Neural progenitor cell (in vitro differentiated cells): ENCODE data around the gene PPARA. TPM values are rescaled to one million over a fixed set of nuclear protein-coding genes. Genes with fewer than 3 reads are reported as not detected.

Source experiments
- DNase-seq: peaks from one replicate; pipeline ENCODE4 v3.0.0-alpha.2; 2016; ENCODE audit warnings: low spot score
- H2AFZ ChIP-seq: fragments of 200-600 bp; sonication (generic); replicated peaks from 2 replicates; pipeline ENCODE4 v1.6.1; 2016; ENCODE audit warnings: antibody characterized with exemption
- H3F3A ChIP-seq: fragments of 200-600 bp; sonication (generic); 2 replicates; pipeline ENCODE4 v1.6.1; 2016; ENCODE audit warnings: antibody characterized with exemption, low read depth
- H3K27ac ChIP-seq: fragments of 200-600 bp; sonication (generic); 2 replicates; pipeline ENCODE4 v1.5.1; 2016; ENCODE audit warnings: mild to moderate bottlenecking
- H3K27me3 ChIP-seq: fragments of 200-600 bp; sonication (generic); 2 replicates; pipeline ENCODE4 v1.6.1; 2016; ENCODE audit warnings: mild to moderate bottlenecking, moderate library complexity
- H3K36me3 ChIP-seq: fragments of 200-600 bp; sonication (generic); 2 replicates; pipeline ENCODE4 v1.5.1; 2016
- H3K4me1 ChIP-seq: fragments of 200-600 bp; sonication (generic); 2 replicates; pipeline ENCODE4 v1.6.1; 2016; ENCODE audit warnings: mixed run types
- H3K4me2 ChIP-seq: fragments of 200-600 bp; sonication (generic); 2 replicates; pipeline ENCODE4 v1.6.1; 2016
- H3K4me3 ChIP-seq: fragments of 200-600 bp; sonication (generic); 2 replicates; pipeline ENCODE4 v1.5.1; 2016
- H3K79me2 ChIP-seq: fragments of 200-600 bp; sonication (generic); 2 replicates; pipeline ENCODE4 v1.6.1; 2016; ENCODE audit warnings: low read depth
- H3K9ac ChIP-seq: fragments of 200-600 bp; sonication (generic); 2 replicates; pipeline ENCODE4 v1.6.1; 2016
- H3K9me3 ChIP-seq: fragments of 200-600 bp; sonication (generic); 2 replicates; pipeline ENCODE4 v1.5.1; 2016; ENCODE audit warnings: low read depth
- H4K20me1 ChIP-seq: fragments of 200-600 bp; sonication (generic); 2 replicates; pipeline ENCODE4 v1.6.1; 2016; ENCODE audit warnings: low read depth
- H3K27ac Mint-ChIP-seq: 3 replicates; pipeline ENCODE4 v1.8.0; 2021; ENCODE audit warnings: mixed read lengths
- H3K27me3 Mint-ChIP-seq: 2 replicates; pipeline ENCODE4 v1.8.0; 2022; ENCODE audit warnings: low read depth, mild to moderate bottlenecking, inconsistent platforms, moderate library complexity, mixed read lengths; ENCODE audit not compliant: insufficient read depth
- H3K36me3 Mint-ChIP-seq: 3 replicates; pipeline ENCODE4 v1.8.0; 2021; ENCODE audit warnings: mixed read lengths
- H3K4me1 Mint-ChIP-seq: 3 replicates; pipeline ENCODE4 v1.8.0; 2021; ENCODE audit warnings: mixed read lengths
- H3K4me3 Mint-ChIP-seq: 3 replicates; pipeline ENCODE4 v1.8.0; 2021; ENCODE audit warnings: mild to moderate bottlenecking, moderate library complexity, mixed read lengths
- H3K9me3 Mint-ChIP-seq: 3 replicates; pipeline ENCODE4 v1.8.0; 2020; ENCODE audit warnings: mixed read lengths
- EZH2 ChIP-seq: fragments of 200-600 bp; sonication (generic); IDR thresholded peaks from 2 replicates; pipeline ENCODE4 v1.6.1; 2017; ENCODE audit warnings: antibody characterized with exemption, mild to moderate bottlenecking, moderate library complexity
- EZH2phosphoT487 ChIP-seq: fragments of 200-600 bp; sonication (generic); IDR thresholded peaks from 2 replicates; pipeline ENCODE4 v1.6.1; 2017; ENCODE audit warnings: antibody characterized with exemption
- total RNA-seq: library from RNA; depleted of rRNA; stranded (reverse); fragments of >200 nt; gene quantifications from 2 replicates; pipeline ENCODE4 v1.2.3, GENCODE V29; 2015; ENCODE audit warnings: low replicate concordance
- TF ChIP-seq, protein P1 (sequence below): fragments of 200-600 bp; sonication (generic); IDR thresholded peaks from 2 replicates; pipeline ENCODE4 v1.5.1; 2017; ENCODE audit warnings: antibody characterized with exemption, mild to moderate bottlenecking

PPARA gene
- total RNA-seq, 1 donor from 2014 or later: 5.2 TPM

DNA sequence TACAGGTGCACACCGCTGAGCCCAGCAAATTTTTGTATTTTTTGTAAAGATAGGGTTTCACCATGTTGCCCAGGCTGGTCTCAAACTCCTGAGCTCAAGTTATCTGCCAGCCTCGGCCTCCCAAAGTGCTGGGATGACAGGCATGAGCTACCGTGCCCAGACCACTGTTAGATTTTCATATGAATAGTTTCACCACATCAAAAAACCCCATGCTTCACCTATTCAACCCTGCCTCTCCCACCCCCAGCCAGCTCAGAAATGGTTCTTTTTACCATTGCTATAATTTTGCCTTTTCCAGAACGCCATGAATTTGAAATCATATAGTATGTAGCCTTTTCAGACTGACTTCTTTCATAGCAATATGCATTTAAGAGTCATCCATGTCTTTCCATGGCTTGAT is 61.9 kb downstream of the PPARA start:
- Histone ChIP-seq H3K36me3 (no peaks in the 10 kb centered on the region), H3K4me1 (no peaks in the 10 kb centered on the region), H4K20me1 (no peaks in the 10 kb centered on the region), H2AFZ (no peak overlapping the region), H3K79me2 (no peaks in the 10 kb centered on the region), H3F3A (no peaks in the 10 kb centered on the region), H3K9me3 (peaks cover 6% of the 10 kb centered on the region), H3K9ac (no peak overlapping the region), H3K4me2 (no peak overlapping the region), H3K27ac (no peak overlapping the region), H3K27me3 (no peaks in the 10 kb centered on the region), H3K4me3 (no peak overlapping the region)
- Mint-ChIP-seq H3K27me3 (peaks cover 2% of the 10 kb centered on the region), H3K4me3 (no peak overlapping the region), H3K4me1 (peaks cover 2% of the 10 kb centered on the region), H3K9me3 (peaks cover 28% of the 10 kb centered on the region), H3K36me3 (peaks cover 29% of the 10 kb centered on the region), H3K27ac (no peak overlapping the region)
- no peak for TF ChIP-seq EZH2phosphoT487
- no peak for DNase-seq

DNA sequence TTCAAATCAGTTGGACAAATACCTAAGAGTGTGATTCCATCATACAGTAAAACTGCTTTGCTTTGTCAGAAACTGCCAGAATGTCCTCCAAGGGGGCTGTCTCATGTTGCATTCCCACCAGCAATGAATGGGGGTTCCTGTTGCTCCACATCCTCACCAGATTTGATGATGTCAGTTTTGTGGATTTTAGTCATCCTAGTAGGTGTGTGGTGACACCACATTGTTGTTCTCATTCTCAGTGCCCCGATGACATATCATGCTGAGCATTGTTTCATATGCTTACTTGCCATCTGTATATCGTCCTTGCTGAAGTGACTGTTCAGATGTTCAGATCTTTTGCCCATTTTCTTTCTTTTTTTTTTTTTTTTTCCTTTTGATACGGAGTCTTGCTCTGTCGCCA is 62.7 kb downstream of the PPARA start:
- Histone ChIP-seq H3K9ac (no peak overlapping the region), H3K9me3 (peaks cover 6% of the 10 kb centered on the region), H3K27ac (no peak overlapping the region), H3K4me3 (no peak overlapping the region), H3K79me2 (no peaks in the 10 kb centered on the region), H3K27me3 (no peaks in the 10 kb centered on the region), H3K36me3 (no peaks in the 10 kb centered on the region), H4K20me1 (no peaks in the 10 kb centered on the region), H3K4me2 (no peak overlapping the region), H3K4me1 (no peaks in the 10 kb centered on the region), H3F3A (no peaks in the 10 kb centered on the region), H2AFZ (no peak overlapping the region)
- Mint-ChIP-seq H3K27me3 (peaks cover 2% of the 10 kb centered on the region), H3K36me3 (peaks cover 30% of the 10 kb centered on the region), H3K4me3 (no peak overlapping the region), H3K9me3 (peaks cover 28% of the 10 kb centered on the region), H3K27ac (no peak overlapping the region), H3K4me1 (peaks cover 2% of the 10 kb centered on the region)
- DNase-seq: no peak
- TF ChIP-seq, protein P1, sequence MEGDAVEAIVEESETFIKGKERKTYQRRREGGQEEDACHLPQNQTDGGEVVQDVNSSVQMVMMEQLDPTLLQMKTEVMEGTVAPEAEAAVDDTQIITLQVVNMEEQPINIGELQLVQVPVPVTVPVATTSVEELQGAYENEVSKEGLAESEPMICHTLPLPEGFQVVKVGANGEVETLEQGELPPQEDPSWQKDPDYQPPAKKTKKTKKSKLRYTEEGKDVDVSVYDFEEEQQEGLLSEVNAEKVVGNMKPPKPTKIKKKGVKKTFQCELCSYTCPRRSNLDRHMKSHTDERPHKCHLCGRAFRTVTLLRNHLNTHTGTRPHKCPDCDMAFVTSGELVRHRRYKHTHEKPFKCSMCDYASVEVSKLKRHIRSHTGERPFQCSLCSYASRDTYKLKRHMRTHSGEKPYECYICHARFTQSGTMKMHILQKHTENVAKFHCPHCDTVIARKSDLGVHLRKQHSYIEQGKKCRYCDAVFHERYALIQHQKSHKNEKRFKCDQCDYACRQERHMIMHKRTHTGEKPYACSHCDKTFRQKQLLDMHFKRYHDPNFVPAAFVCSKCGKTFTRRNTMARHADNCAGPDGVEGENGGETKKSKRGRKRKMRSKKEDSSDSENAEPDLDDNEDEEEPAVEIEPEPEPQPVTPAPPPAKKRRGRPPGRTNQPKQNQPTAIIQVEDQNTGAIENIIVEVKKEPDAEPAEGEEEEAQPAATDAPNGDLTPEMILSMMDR: no peak
- TF ChIP-seq EZH2 (no peak), EZH2phosphoT487 (no peak)

DNA sequence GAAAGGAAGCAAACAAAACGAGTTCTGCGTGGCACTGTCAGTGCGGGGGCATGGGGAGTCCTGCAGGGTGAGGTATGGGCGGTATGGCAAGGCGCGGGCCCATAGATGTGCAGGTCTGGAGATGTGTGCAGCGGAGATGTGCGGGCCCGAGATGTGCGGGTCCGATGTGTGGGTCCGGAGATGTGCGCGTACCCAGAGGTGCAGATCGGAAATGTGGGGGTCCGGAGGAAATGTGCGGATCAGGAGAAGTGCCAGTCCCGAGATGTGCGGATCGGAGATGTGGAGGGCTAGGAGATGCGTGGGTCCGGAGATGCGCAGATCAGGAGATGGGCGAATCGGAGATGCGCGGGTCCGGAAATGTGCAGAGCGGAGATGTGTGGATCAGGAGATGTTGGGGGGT is 63.8 kb downstream of the PPARA start:
- peaks cover 31% of the 10 kb centered on the region for H3K36me3 Mint-ChIP-seq
- DNase-seq: no peak
- H3K27ac ChIP-seq: no peak overlapping the region
- no peak overlapping the region for H3K9ac ChIP-seq
- no peak for TF ChIP-seq EZH2
- TF ChIP-seq EZH2phosphoT487: no peak
- TF ChIP-seq, protein P1: no peak
- H2AFZ ChIP-seq: no peak overlapping the region
- peaks cover 2% of the 10 kb centered on the region for H3K4me1 Mint-ChIP-seq
- H3K27ac Mint-ChIP-seq: no peak overlapping the region
- H3K36me3 ChIP-seq: no peaks in the 10 kb centered on the region
- no peak overlapping the region for H3K4me3 Mint-ChIP-seq
- no peaks in the 10 kb centered on the region for H4K20me1 ChIP-seq
- no peaks in the 10 kb centered on the region for H3K4me1 ChIP-seq
- H3K4me3 ChIP-seq: no peak overlapping the region
- no peaks in the 10 kb centered on the region for H3K79me2 ChIP-seq
- peaks cover 19% of the 10 kb centered on the region for H3K9me3 Mint-ChIP-seq
- no peak overlapping the region for H3K4me2 ChIP-seq
- peaks cover 2% of the 10 kb centered on the region for H3K27me3 Mint-ChIP-seq
- H3K9me3 ChIP-seq: peaks cover 3% of the 10 kb centered on the region
- H3K27me3 ChIP-seq: no peaks in the 10 kb centered on the region
- no peaks in the 10 kb centered on the region for H3F3A ChIP-seq

DNA sequence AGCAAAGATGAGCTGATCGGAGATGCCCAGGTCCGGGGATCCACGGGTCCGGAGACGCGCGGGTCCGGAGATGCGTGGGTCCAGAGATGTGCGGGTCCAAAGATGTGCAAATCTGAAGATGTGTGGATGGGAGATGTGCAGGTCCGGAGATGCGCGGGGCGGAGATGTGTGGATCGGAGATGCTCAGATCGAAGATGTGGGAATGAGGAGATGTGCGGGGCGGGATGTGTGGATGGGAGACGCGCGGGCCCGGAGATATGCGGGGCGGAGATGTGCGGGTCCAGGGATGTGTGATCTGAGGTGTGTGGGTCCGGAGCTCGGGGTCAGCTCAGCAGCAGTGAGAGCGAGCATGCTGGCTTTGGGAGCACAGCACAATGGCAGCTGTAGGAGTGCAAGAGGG is 64.3 kb downstream of the PPARA start:
- Mint-ChIP-seq H3K4me1 (peaks cover 2% of the 10 kb centered on the region), H3K27me3 (peaks cover 2% of the 10 kb centered on the region), H3K9me3 (peaks cover 15% of the 10 kb centered on the region), H3K27ac (no peak overlapping the region), H3K4me3 (no peak overlapping the region), H3K36me3 (peaks cover 32% of the 10 kb centered on the region)
- Histone ChIP-seq H3K27ac (no peak overlapping the region), H3K9me3 (peaks cover 1% of the 10 kb centered on the region), H3K79me2 (no peaks in the 10 kb centered on the region), H3K9ac (no peak overlapping the region), H3F3A (no peaks in the 10 kb centered on the region), H2AFZ (no peak overlapping the region), H3K4me1 (no peaks in the 10 kb centered on the region), H3K4me3 (no peak overlapping the region), H4K20me1 (no peaks in the 10 kb centered on the region), H3K4me2 (no peak overlapping the region), H3K27me3 (no peaks in the 10 kb centered on the region), H3K36me3 (no peaks in the 10 kb centered on the region)
- TF ChIP-seq EZH2phosphoT487: no peak
- no peak for TF ChIP-seq EZH2
- TF ChIP-seq, protein P1: no peak
- no peak for DNase-seq
